ENCODE data around the gene PARP4. TPM values are rescaled to one million over a fixed set of nuclear protein-coding genes. Genes with fewer than 3 reads are reported as not detected.

The PARP4 gene
- total RNA-seq, 1 experiment from 2014 or later = 25.9 TPM

DNA sequence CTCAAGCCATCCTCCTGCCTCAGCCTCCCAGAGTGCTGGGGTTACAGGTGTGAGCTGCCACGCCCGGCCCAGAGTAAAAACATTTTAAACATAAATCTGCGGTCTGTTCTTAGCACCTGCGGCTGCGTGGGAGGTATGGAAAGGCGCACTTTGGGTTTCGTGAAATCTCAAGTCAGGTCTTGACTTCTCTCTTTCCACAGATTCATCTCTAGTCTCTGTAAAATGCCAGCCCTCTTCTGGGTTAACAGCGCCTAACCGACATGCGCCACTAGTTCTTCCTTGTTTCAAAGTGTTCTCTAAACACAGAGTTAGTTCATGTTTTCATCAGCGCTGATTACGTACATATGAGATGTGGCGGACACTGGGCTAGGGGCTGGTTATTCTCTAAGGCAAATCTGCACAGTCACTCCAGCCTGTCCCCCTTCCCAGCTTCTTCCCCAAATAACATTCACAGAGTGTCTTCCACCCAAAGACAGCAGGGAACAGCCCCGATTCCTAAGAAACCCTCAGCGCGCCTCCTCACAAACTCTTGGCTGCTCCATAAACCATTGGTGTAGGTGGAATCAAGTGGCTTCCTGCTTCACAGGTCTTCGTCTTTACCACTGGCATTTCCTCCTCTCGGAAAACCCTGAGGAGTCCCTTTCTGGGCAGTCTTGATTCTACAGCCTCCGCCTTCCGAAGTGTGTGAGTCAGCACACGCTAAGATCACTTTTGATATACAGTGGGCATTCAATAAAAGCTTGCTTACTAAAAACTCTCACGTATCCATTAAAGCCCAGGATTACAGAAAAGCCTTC is 1.4 kb downstream of the PARP4 start:
- Histone ChIP-seq H3K4me1 (ENCODE audit: insufficient read depth, low read length) (no peaks in the 10 kb centered on the region), H3K79me2 (ENCODE audit: insufficient read depth, low read length) (peaks cover 1% of the 10 kb centered on the region; the same call in 1 of the 2 replicates), H4K5ac (ENCODE audit: insufficient read length, low read depth, low read length) (no peak overlapping the region), H3K9ac (ENCODE audit: extremely low read depth, insufficient read length, low read length) (peak overlapping the region; percentile 91), H3K56ac (ENCODE audit: insufficient read length, low read depth, low read length) (no peak overlapping the region), H4K8ac (replicated peaks; ENCODE audit: insufficient read length, low read depth, low read length) (no peak overlapping the region), H2AK5ac (ENCODE audit: insufficient read length, low read length) (no peak overlapping the region), H3T11ph (ENCODE audit: low read length) (no peak overlapping the region), H2BK15ac (ENCODE audit: low read depth, low read length) (no peak overlapping the region), H3K79me1 (ENCODE audit: insufficient read depth, low read depth, low read length, poor library complexity, severe bottlenecking) (no peaks in the 10 kb centered on the region), H4K91ac (ENCODE audit: insufficient read length, low read depth, low read length) (no peak overlapping the region), H3K4me2 (ENCODE audit: insufficient read depth, insufficient read length, low read length) (peak overlapping the region; percentile 83), H3K14ac (ENCODE audit: insufficient read depth, low read length) (no peak overlapping the region), H2BK20ac (ENCODE audit: low read depth, low read length, poor library complexity, severe bottlenecking) (no peak overlapping the region), H2BK120ac (ENCODE audit: low read depth, low read length, poor library complexity, severe bottlenecking) (no peak overlapping the region), H3K9me3 (ENCODE audit: control insufficient read depth, low read depth, low read length) (no peaks in the 10 kb centered on the region), H3K18ac (ENCODE audit: insufficient read length, low read depth, low read length) (no peak overlapping the region), H2AFZ (ENCODE audit: low read length) (no peak overlapping the region), H3K23me2 (ENCODE audit: insufficient read length, low read depth, low read length, poor library complexity, severe bottlenecking) (peaks cover 10% of the 10 kb centered on the region), H3K4ac (ENCODE audit: low read depth, low read length) (no peak overlapping the region), H4K20me1 (ENCODE audit: control insufficient read depth, insufficient read depth, insufficient read length) (no peaks in the 10 kb centered on the region), H3K27me3 (ENCODE audit: insufficient read depth, low read length) (no peaks in the 10 kb centered on the region), H3K23ac (ENCODE audit: insufficient read length, low read depth, low read length) (no peak overlapping the region), H3K27ac (ENCODE audit: insufficient read length, low read depth, low read length) (no peak overlapping the region), H2BK5ac (ENCODE audit: insufficient read length, low read length) (no peak overlapping the region), H2BK12ac (ENCODE audit: insufficient read length, low read depth, low read length) (no peak overlapping the region)
- Mint-ChIP-seq H3K36me3 (ENCODE audit: insufficient read depth in 1 of 3, low read depth in 3 of 3) (peaks cover 5 to 14% (median 12%) of the 10 kb centered on the region in 3 experiments; a peak in 6 of 7 replicates), H3K4me3 (peak overlapping the region; percentile 77 to 89), H3K9me3 (peaks cover 0 to 13% of the 10 kb centered on the region in 2 experiments; a peak in 1 of 5 replicates), H3K4me1 (peaks cover 18 to 21% of the 10 kb centered on the region in 2 experiments), H3K27ac (peak overlapping the region in 2 of 3 experiments; percentile 62 to 90; a peak in 3 of 7 replicates), H3K27me3 (ENCODE audit: low read depth) (peaks cover 3% of the 10 kb centered on the region; the same call in 1 of the 2 replicates)
- peak; percentile 38 for DNase-seq
- TF ChIP-seq, protein P1, sequence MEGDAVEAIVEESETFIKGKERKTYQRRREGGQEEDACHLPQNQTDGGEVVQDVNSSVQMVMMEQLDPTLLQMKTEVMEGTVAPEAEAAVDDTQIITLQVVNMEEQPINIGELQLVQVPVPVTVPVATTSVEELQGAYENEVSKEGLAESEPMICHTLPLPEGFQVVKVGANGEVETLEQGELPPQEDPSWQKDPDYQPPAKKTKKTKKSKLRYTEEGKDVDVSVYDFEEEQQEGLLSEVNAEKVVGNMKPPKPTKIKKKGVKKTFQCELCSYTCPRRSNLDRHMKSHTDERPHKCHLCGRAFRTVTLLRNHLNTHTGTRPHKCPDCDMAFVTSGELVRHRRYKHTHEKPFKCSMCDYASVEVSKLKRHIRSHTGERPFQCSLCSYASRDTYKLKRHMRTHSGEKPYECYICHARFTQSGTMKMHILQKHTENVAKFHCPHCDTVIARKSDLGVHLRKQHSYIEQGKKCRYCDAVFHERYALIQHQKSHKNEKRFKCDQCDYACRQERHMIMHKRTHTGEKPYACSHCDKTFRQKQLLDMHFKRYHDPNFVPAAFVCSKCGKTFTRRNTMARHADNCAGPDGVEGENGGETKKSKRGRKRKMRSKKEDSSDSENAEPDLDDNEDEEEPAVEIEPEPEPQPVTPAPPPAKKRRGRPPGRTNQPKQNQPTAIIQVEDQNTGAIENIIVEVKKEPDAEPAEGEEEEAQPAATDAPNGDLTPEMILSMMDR (conservative IDR thresholded peaks at IDR 0.05) = no peak
- WGBS (ENCODE audit: extremely low coverage, insufficient read length, low lambda C conversion rate) = no CpG with 5 or more reads among the region's 22 CpGs

All from H9 (cell line).